Activated B cell treated with CpG ODN at 0.5 μM for 24 hours (primary cell): Measurements from ENCODE around the gene NAIF1. TPM values are rescaled to one million over a fixed set of nuclear protein-coding genes. Genes with fewer than 3 reads are reported as not detected.

Experiments used
- ATAC-seq: fragments of 200-7000 bp; cut with Tn5 transposase; one replicate; pipeline ENCODE4 v1.10.0; 2021; ENCODE audit warnings: low read depth, mild to moderate bottlenecking, moderate library complexity
- CTCF ChIA-PET: fragments of 350-600 bp; sonication (Branson Sonifier 250); formaldehyde crosslinking; loops from one replicate; lab custom pipeline; 2021; ENCODE audit warnings: antibody characterized with exemption; lab: Charles Lee
- POLR2A ChIA-PET: fragments of 350-600 bp; sonication (Branson Sonifier 250); formaldehyde crosslinking; loops from one replicate; lab custom pipeline; 2021; ENCODE audit warnings: antibody characterized with exemption; lab: Charles Lee
- DNase-seq: peaks from one replicate; pipeline ENCODE4 v3.0.0; 2022
- H3K27ac Mint-ChIP-seq: one replicate; pipeline ENCODE4 v1.8.0; 2020; ENCODE audit warnings: mixed read lengths
- H3K27me3 Mint-ChIP-seq: one replicate; pipeline ENCODE4 v1.8.0; 2021; ENCODE audit warnings: mixed read lengths
- H3K36me3 Mint-ChIP-seq: one replicate; pipeline ENCODE4 v1.8.0; 2021; ENCODE audit warnings: low read depth, mixed read lengths
- H3K4me1 Mint-ChIP-seq: one replicate; pipeline ENCODE4 v1.8.0; 2021; ENCODE audit warnings: mixed read lengths
- H3K4me3 Mint-ChIP-seq: one replicate; pipeline ENCODE4 v1.8.0; 2020; ENCODE audit warnings: mild to moderate bottlenecking, mixed read lengths
- H3K9me3 Mint-ChIP-seq: one replicate; pipeline ENCODE4 v1.8.0; 2020; ENCODE audit warnings: mixed read lengths
- CTCF ChIP-seq: fragments of 200-600 bp; IDR thresholded peaks from one replicate; pipeline ENCODE4 v1.8.0; 2022; ENCODE audit warnings: antibody characterized with exemption, mild to moderate bottlenecking
- intact Hi-C: fragments of 100-400 bp; cut with micrococcal nuclease; formaldehyde crosslinking; loops from one replicate; pipeline ENCODE4 v1.15.1; 2024
- total RNA-seq: library from RNA; stranded (reverse); gene quantifications from 2 replicates; pipeline ENCODE4 v1.2.3, GENCODE V29; 2022

NAIF1 gene
- total RNA-seq, 1 donor from 2014 or later, result 10.4 TPM

DNA sequence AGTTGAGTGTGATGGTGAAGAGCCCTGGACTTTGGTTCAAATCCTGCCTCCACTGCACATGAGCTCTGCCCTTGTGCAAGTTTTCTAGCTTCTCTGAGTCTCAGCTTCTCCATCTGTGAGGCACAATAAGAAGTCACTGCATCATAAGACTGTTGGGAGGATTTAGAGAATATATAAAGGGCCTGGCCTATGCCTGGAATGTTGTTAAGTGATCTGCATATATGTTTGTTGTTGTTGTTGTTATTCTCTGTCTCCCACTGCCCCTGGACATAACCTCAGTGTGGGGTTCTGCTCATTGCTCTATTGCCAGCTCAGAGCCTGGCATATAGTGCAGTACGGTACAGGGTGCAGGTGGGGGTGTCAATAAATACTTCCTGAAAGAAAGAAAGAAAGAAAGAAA is 46.0 kb downstream of the NAIF1 start:
- Mint-ChIP-seq H3K27me3 (no peaks in the 10 kb centered on the region), H3K4me3 (no peak overlapping the region), H3K9me3 (no peaks in the 10 kb centered on the region), H3K36me3 (no peaks in the 10 kb centered on the region), H3K27ac (no peak overlapping the region), H3K4me1 (peaks cover 43% of the 10 kb centered on the region)
- ATAC-seq (no peak), DNase-seq (no peak)
- ChIA-PET POLR2A (no interaction called here), CTCF (no interaction called here)
- TF ChIP-seq CTCF, result no peak
- intact Hi-C loops, result no loop called here

DNA sequence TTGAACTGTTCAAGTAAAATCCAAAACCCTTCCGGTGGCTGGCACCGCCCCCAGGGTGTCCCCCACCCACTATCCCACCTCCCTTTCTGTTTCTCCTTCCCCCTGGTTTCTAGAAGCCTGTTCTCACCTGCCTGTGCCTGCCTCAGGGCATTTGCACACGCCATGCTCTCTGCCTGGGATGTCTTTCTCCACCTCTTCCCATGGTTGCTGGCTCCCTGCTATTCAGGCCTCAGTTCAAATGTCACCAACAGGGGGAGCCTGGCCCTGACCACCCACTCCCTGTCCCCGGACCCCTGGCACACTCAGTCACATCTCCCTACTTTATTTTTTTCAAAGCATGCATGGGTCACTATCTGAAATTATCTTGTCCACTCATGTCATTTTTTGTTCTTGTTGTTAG is 46.4 kb downstream of the NAIF1 start:
- intact Hi-C loops, result no loop called here
- no peak for TF ChIP-seq CTCF
- ChIA-PET CTCF (no interaction called here), POLR2A (no interaction called here)
- DNase-seq, result no peak
- H3K4me1 Mint-ChIP-seq, result peaks cover 38% of the 10 kb centered on the region
- no peaks in the 10 kb centered on the region for H3K36me3 Mint-ChIP-seq
- no peaks in the 10 kb centered on the region for H3K27me3 Mint-ChIP-seq
- no peak for ATAC-seq
- no peak overlapping the region for H3K27ac Mint-ChIP-seq
- no peak overlapping the region for H3K4me3 Mint-ChIP-seq
- no peaks in the 10 kb centered on the region for H3K9me3 Mint-ChIP-seq

DNA sequence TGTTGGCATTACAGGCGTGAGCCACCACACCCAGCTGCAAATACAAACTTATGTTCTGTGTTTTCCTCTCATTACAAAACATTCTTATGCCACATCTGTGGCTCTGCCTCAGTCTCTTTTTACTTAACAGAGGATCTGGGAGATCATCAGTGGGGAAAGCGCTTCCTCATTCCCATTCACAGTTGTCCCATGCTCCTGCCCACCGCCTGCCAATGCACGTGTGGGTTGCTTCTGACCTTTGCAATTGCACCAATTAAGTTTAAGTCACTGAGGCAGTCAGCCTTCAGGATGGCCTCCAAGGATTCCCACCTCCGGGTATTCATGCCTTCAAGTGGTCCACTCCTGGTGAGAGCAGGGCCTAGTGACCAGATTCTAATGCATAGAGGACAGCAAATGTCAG is 51.4 kb downstream of the NAIF1 start:
- POLR2A ChIA-PET, result no interaction called here
- H3K36me3 Mint-ChIP-seq, result no peaks in the 10 kb centered on the region

More for the DNA sequence above, 51.4 kb downstream of the NAIF1 start:
- Mint-ChIP-seq H3K4me1 (peaks cover 15% of the 10 kb centered on the region), H3K27ac (no peak overlapping the region), H3K27me3 (no peaks in the 10 kb centered on the region), H3K9me3 (no peaks in the 10 kb centered on the region), H3K4me3 (no peak overlapping the region)
- DNase-seq, result no peak
- no peak for TF ChIP-seq CTCF
- intact Hi-C loops, result no loop called here
- CTCF ChIA-PET, result interaction anchor here (0.9 kb wide), 1 partner anchor 20 kb away, joined by 3 read pairs; no protein-coding TSS in a partner anchor
- ATAC-seq, result no peak

Other genes starting within 250 kb of the NAIF1 start
- gene ENG, start 212.7 kb downstream of the NAIF1 start, total RNA-seq, result 4.8 and 6.1 TPM in 2 replicates
- gene AK1, start 189.6 kb downstream of the NAIF1 start, total RNA-seq, result 6.9 and 8.1 TPM in 2 replicates
- 39.9 and 47.5 TPM in 2 replicates for gene ST6GALNAC6, start 167.7 kb downstream of the NAIF1 start, total RNA-seq
- gene ST6GALNAC4, start 150.3 kb downstream of the NAIF1 start, total RNA-seq, result 71.3 and 85.4 TPM in 2 replicates
- gene PIP5KL1, start 136.5 kb downstream of the NAIF1 start, total RNA-seq, result 1.7 and 1.8 TPM in 2 replicates
- 41.4 and 50.6 TPM in 2 replicates for gene DPM2, start 129.5 kb downstream of the NAIF1 start, total RNA-seq
- gene EEIG1, start 86.3 kb downstream of the NAIF1 start, total RNA-seq, result 65.8 and 88.1 TPM in 2 replicates
- 8.0 and 9.4 TPM in 2 replicates for gene SLC25A25, start 912 bp upstream of the NAIF1 start, total RNA-seq
- gene PTGES2, start 60.4 kb upstream of the NAIF1 start, total RNA-seq, result 86.7 and 89.2 TPM in 2 replicates
- gene LCN2, start 82.1 kb upstream of the NAIF1 start, total RNA-seq, result not detected in 2 replicates
- 47.7 and 53.6 TPM in 2 replicates for gene BBLN, start 92.9 kb upstream of the NAIF1 start, total RNA-seq
- 142 and 160 TPM in 2 replicates for gene CIZ1, start 124.3 kb upstream of the NAIF1 start, total RNA-seq
- 0.81 and 0.86 TPM in 2 replicates for gene DNM1, start 136.1 kb upstream of the NAIF1 start, total RNA-seq
- gene GOLGA2, start 208.7 kb upstream of the NAIF1 start, total RNA-seq, result 46.0 and 53.5 TPM in 2 replicates
- gene SWI5, start 209.0 kb upstream of the NAIF1 start, total RNA-seq, result 7.2 and 10.4 TPM in 2 replicates